HCT116 (cell line): ENCODE results near the gene SCN1A. TPM values are rescaled to one million over a fixed set of nuclear protein-coding genes. Genes with fewer than 3 reads are reported as not detected.

Source experiments
- ATAC-seq: fragments of 200-7000 bp; cut with Tn5 transposase; 2 replicates; pipeline ENCODE4 v1.9.1; 2020; ENCODE audit warnings: mild to moderate bottlenecking, moderate library complexity
- BruUV-seq: library from RNA; stranded (reverse); fragments of 400-500 nt; replicated peaks from 2 replicates; lab custom pipeline; 2021; lab: Mats Ljungman, UMichigan
- CTCF ChIA-PET: fragments of 300-600 bp; sonication (Branson Sonifier 250); formaldehyde crosslinking; loops from one replicate; lab custom pipeline; 2021; ENCODE audit warnings: antibody characterized with exemption; lab: Charles Lee
- POLR2A ChIA-PET: fragments of 300-600, 350-600 bp; sonication (Branson Sonifier 250); formaldehyde crosslinking; loops from one replicate; lab custom pipeline; 2021; ENCODE audit warnings: antibody characterized with exemption; lab: Charles Lee
- RAD21 ChIA-PET, 2 experiments: fragments of 300-600 bp; sonication (Branson Sonifier 250); formaldehyde crosslinking; loops; one replicate each; lab custom pipeline; 2023; ENCODE audit warnings: low total read pairs in 2 of 2; ENCODE audit not compliant: uncharacterized antibody in 2 of 2, unreplicated experiment in 2 of 2, low non-redundant PET in 1 of 2; lab: Charles Lee
- DNase-seq: peaks from one replicate; pipeline ENCODE4 v3.0.0-alpha.2; 2010; ENCODE audit warnings: low read depth, low spot score
- H2AFZ ChIP-seq: fragments of 200-600 bp; shearing (Covaris generic), sonication (generic); 2 replicates; pipeline ENCODE4 v1.6.1; 2017; ENCODE audit warnings: low read depth, mixed run types, mixed read lengths, antibody characterized with exemption, low read length; ENCODE audit not compliant: poor library complexity, severe bottlenecking
- H3K27ac ChIP-seq: 2 replicates; pipeline ENCODE4 v1.5.1; 2012; ENCODE audit warnings: low read depth, low read length
- H3K27me3 ChIP-seq: fragments of 200-600 bp; sonication (generic); 2 replicates; pipeline ENCODE4 v1.6.1; 2016; ENCODE audit warnings: mixed run types, low read length, mixed read lengths; ENCODE audit not compliant: insufficient read depth
- H3K36me3 ChIP-seq, 2 experiments: fragments of 200-500 bp in 1 of 2; fragments of 200-600 bp in 1 of 2; sonication (Bioruptor generic) in 1 of 2; sonication (generic) in 1 of 2; 2 replicates each; pipeline versions ENCODE4 v1.5.1 to v1.6.1; 2014 to 2016; ENCODE audit warnings: low read length in 2 of 2, inconsistent platforms in 1 of 2, mixed read lengths in 1 of 2, mixed run types in 1 of 2; ENCODE audit not compliant: insufficient read depth in 2 of 2, control insufficient read depth in 1 of 2
- H3K4me1 ChIP-seq, 2 experiments: fragments of 200-600 bp in 1 of 2; sonication (generic) in 1 of 2; 2 replicates each; pipeline versions ENCODE4 v1.5.1 to v1.6.1; 2012 to 2017; ENCODE audit warnings: low read length in 2 of 2, inconsistent platforms in 1 of 2, mild to moderate bottlenecking in 1 of 2, mixed read lengths in 1 of 2, mixed run types in 1 of 2, moderate library complexity in 1 of 2; ENCODE audit not compliant: insufficient read depth in 2 of 2, control insufficient read depth in 1 of 2
- H3K4me2 ChIP-seq: fragments of 200-600 bp; sonication (generic); 2 replicates; pipeline ENCODE4 v1.6.1; 2017; ENCODE audit warnings: mixed run types, low read length, mixed read lengths
- H3K4me3 ChIP-seq, 2 experiments: fragments of 200-600 bp in 1 of 2; sonication (generic) in 1 of 2; replicated peaks in 1 of 2; 2 replicates each; pipeline ENCODE4 v1.5.1; 2011 to 2016; ENCODE audit warnings: low read length in 2 of 2, control low read depth in 1 of 2, low read depth in 1 of 2, mild to moderate bottlenecking in 1 of 2, mixed read lengths in 1 of 2, mixed run types in 1 of 2
- H3K79me2 ChIP-seq: fragments of 200-600 bp; sonication (generic); 2 replicates; pipeline ENCODE4 v1.6.1; 2017; ENCODE audit warnings: mild to moderate bottlenecking, mixed run types, low read length, moderate library complexity, mixed read lengths; ENCODE audit not compliant: insufficient read depth
- H3K9ac ChIP-seq: fragments of 200-600 bp; sonication (generic); 2 replicates; pipeline ENCODE4 v1.6.1; 2016; ENCODE audit warnings: low read length, mixed read lengths
- H3K9me2 ChIP-seq: fragments of 200-600 bp; sonication (generic), shearing (Covaris generic); 2 replicates; pipeline ENCODE4 v1.6.1; 2017; ENCODE audit warnings: mixed run types, mild to moderate bottlenecking, moderate library complexity; ENCODE audit not compliant: insufficient read depth
- H3K9me3 ChIP-seq, 2 experiments: fragments of 200-500 bp in 1 of 2; fragments of 200-600 bp in 1 of 2; sonication (Bioruptor generic) in 1 of 2; sonication (generic) in 1 of 2; 2 replicates each; pipeline ENCODE4 v1.6.1; 2014 to 2017; ENCODE audit warnings: low read length in 2 of 2, mixed read lengths in 2 of 2, inconsistent platforms in 1 of 2, low read depth in 1 of 2, mild to moderate bottlenecking in 1 of 2, mixed run types in 1 of 2, moderate library complexity in 1 of 2; ENCODE audit not compliant: control insufficient read depth in 1 of 2, insufficient read depth in 1 of 2
- H4K20me1 ChIP-seq: fragments of 200-600 bp; sonication (generic), shearing (Covaris generic); 2 replicates; pipeline ENCODE4 v1.6.1; 2017; ENCODE audit warnings: mixed run types, mild to moderate bottlenecking, moderate library complexity; ENCODE audit not compliant: insufficient read depth
- CBX3 ChIP-seq: IDR thresholded peaks from 2 replicates; pipeline ENCODE4 v1.6.1; 2012; ENCODE audit warnings: low read depth
- CEBPB ChIP-seq: IDR thresholded peaks from 2 replicates; pipeline ENCODE4 v1.6.1; 2012; ENCODE audit warnings: low read depth
- EGR1 ChIP-seq: IDR thresholded peaks from 2 replicates; pipeline ENCODE4 v1.6.1; 2012; ENCODE audit warnings: low read depth
- EZH2 ChIP-seq: fragments of 200-600 bp; sonication (generic); IDR thresholded peaks from 2 replicates; pipeline ENCODE4 v1.6.1; 2017; ENCODE audit warnings: antibody characterized with exemption, mixed run types
- JUND ChIP-seq: IDR thresholded peaks from 2 replicates; pipeline ENCODE4 v1.6.1; 2012
- POLR2AphosphoS5 ChIP-seq: IDR thresholded peaks from 2 replicates; pipeline ENCODE4 v1.6.1; 2011; ENCODE audit warnings: mild to moderate bottlenecking, low read depth, low read length, moderate library complexity
- RAD21 ChIP-seq: IDR thresholded peaks from 2 replicates; pipeline ENCODE4 v1.6.1; 2012; ENCODE audit warnings: low read depth, mild to moderate bottlenecking
- SP1 ChIP-seq: IDR thresholded peaks from 2 replicates; pipeline ENCODE4 v1.6.1; 2012; ENCODE audit warnings: low read depth
- TCF7L2 ChIP-seq: IDR thresholded peaks from 2 replicates; pipeline ENCODE4 v1.7.0; 2011; ENCODE audit warnings: borderline replicate concordance, inconsistent platforms; ENCODE audit not compliant: insufficient read depth, insufficient read length; ENCODE audit errors: extremely low read depth
- ZFX ChIP-seq: fragments of 450-650 bp; IDR thresholded peaks from 2 replicates; pipeline ENCODE4 v1.6.1; 2017
- intact Hi-C: fragments of 100-400 bp; cut with micrococcal nuclease; formaldehyde crosslinking; loops from 2 replicates; pipeline ENCODE4 v1.10.0; 2022
- total RNA-seq: library from RNA; stranded (reverse); gene quantifications from one replicate; pipeline ENCODE4 v1.2.1, GENCODE V29; 2021; ENCODE audit not compliant: unreplicated experiment
- TF ChIP-seq, protein P1 (sequence below): IDR thresholded peaks from 2 replicates; pipeline ENCODE4 v1.6.1; 2012

The SCN1A gene
- total RNA-seq, 1 experiment from 2014 or later: not detected

DNA sequence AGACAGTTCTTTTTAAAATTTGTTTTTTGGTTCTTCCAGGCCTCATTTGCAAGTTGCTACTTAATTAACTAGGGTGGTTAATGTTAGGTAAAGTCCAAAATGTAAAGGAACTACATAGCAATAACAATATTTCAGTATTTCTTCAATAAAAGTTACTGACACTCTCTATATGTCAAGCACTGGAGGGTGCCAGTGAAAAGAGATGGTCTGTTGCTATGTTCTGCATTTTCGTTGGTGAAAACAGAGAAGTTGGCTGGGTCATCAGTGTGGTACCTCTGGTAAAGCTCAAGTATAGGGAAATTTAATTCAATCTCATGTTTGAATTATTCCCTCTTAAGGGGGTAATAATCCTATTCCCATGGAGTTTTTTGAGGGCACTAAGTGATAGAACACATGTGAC, 16.3 kb upstream of the SCN1A start:
- H3K36me3 ChIP-seq: no peaks in the 10 kb centered on the region
- no peak overlapping the region for H2AFZ ChIP-seq
- CTCF ChIA-PET: no interaction called here
- TF ChIP-seq ZFX: no peak
- TF ChIP-seq, protein P1, sequence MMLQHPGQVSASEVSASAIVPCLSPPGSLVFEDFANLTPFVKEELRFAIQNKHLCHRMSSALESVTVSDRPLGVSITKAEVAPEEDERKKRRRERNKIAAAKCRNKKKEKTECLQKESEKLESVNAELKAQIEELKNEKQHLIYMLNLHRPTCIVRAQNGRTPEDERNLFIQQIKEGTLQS: no peak
- TF ChIP-seq RAD21: no peak
- TF ChIP-seq TCF7L2: no peak
- no peak for TF ChIP-seq CBX3
- TF ChIP-seq POLR2AphosphoS5: no peak
- no peak for TF ChIP-seq CEBPB
- TF ChIP-seq, all 23 proteins: peak for 0
- Histone ChIP-seq H3K9ac (no peak overlapping the region), H3K4me3 (no peak overlapping the region), H3K9me2 (no peaks in the 10 kb centered on the region), H3K27ac (no peak overlapping the region), H3K4me2 (no peak overlapping the region), H4K20me1 (0 out of 2 replicates have a peak, but pooled peaks cover 3% of the 10 kb centered on the region), H3K9me3 (no peaks in the 10 kb centered on the region), H3K27me3 (peaks cover 14% of the 10 kb centered on the region; the same call in 1 of the 2 replicates), H3K79me2 (no peaks in the 10 kb centered on the region), H3K4me1 (no peaks in the 10 kb centered on the region)
- no peak for ATAC-seq
- BruUV-seq: no TSS peak
- intact Hi-C loops: no loop called here
- no peak for DNase-seq
- ChIA-PET RAD21 (no interaction called here), POLR2A (no interaction called here)

DNA sequence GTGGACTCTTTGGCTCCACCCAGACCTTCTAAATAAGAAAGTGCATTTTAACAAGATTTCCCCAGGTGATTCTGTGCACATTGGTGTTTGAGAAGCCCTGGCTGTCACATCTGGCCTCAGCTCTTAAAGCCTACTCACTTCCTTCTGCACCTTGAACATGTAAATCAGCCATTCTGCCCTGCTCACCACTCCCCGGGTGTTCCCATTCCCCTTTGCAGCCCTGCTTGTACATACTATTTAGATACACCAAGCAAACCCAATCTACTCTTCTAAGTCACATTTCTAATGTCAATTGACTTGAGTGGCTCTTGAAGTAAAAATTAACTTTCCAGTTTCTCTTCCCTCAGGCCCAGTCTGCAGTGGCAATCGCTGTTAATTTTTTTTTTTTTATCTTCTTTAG, 13.1 kb upstream of the SCN1A start:
- Histone ChIP-seq H3K9me2 (no peaks in the 10 kb centered on the region), H3K27me3 (peaks cover 7% of the 10 kb centered on the region; the same call in 1 of the 2 replicates), H3K4me3 (no peak overlapping the region), H2AFZ (no peak overlapping the region), H3K79me2 (no peaks in the 10 kb centered on the region), H3K27ac (no peak overlapping the region), H3K4me1 (no peaks in the 10 kb centered on the region), H3K9ac (no peak overlapping the region), H3K9me3 (no peaks in the 10 kb centered on the region), H4K20me1 (0 out of 2 replicates have a peak, but pooled peaks cover 3% of the 10 kb centered on the region), H3K4me2 (no peak overlapping the region), H3K36me3 (no peaks in the 10 kb centered on the region)
- no peak for DNase-seq
- no peak for TF ChIP-seq JUND
- TF ChIP-seq CEBPB: no peak
- TF ChIP-seq EGR1: no peak
- no peak for TF ChIP-seq SP1
- TF ChIP-seq EZH2: no peak
- ATAC-seq: no peak
- BruUV-seq: no TSS peak
- intact Hi-C loops: no loop called here
- RAD21 ChIA-PET: no interaction called here
- CTCF ChIA-PET: interaction anchor here (1.6 kb wide), 1 partner anchor 13 kb away, joined by 8 read pairs; the partner anchor contains the start of gene SCN1A
- POLR2A ChIA-PET: no interaction called here
